Body of pancreas (tissue), 4 donors: ENCODE measurements around the gene CCDC60.

ENCODE experiments used
- CTCF ChIP-seq, 7 experiments: fragments of 450-650 bp in 4 of 7; fragments of 200-600 bp in 3 of 7; sonication (generic) in 3 of 7; IDR thresholded peaks; one replicate each; pipeline ENCODE4 v1.5.1; 2016 to 2019; ENCODE audit warnings: antibody characterized with exemption in 7 of 7
- POLR2A ChIP-seq, 3 donors: fragments of 450-650 bp; IDR thresholded peaks; one replicate each; pipeline ENCODE4 v1.6.1; 2016; ENCODE audit warnings: antibody characterized with exemption in 3 of 3, mild to moderate bottlenecking in 2 of 3

DNA sequence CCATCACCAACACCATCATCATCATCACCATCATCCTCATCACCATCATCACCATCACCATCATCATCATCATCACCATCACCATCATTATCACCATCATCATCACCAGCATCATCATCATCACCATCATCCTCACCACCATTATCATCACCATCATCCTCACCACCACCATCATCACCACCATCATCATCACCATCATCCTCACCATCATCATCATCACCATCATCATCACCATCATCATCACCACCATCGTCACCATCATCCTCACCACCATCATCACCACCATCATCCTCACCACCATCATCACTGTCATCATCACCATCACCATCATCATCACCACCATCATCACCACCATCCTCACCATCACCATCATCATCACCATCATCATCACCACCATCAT, 146.0 kb downstream of the CCDC60 start:
- no peak for TF ChIP-seq CTCF (IDR thresholded peaks at IDR 0.05)
- TF ChIP-seq POLR2A (IDR thresholded peaks at IDR 0.05) = no peak
